ENCODE data around the gene CLDN8.

CLDN8 gene

DNA sequence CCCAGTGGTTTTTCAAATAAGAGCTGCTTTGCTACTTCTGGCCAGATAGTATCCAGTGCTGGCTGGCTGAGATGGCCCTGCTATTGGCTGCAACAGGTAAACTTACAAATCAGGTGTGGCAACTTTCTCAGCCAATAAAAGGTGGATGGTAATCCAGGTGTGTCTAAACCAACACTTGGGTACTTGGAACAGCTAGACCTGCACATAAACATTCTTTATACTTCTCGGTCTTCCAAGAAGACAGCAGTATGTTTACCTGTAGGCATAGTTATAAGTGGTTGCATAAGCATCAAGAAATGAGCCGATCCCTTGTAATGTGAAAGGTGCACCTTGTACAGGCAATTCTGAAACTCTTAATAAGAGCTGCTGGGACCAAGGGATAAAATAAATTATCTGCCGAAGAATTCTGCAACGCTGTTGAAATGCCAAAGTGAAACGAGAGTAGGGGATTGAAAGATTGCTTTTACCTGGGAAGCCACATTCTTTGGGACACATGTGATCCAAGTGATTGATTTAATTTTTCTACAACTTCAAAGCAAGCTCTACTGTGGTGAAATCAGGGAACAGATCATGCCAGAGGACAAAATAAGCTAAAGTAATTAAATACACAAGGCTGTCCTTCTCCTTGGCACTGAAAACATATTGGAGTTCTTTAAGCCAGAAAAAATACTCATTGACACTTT is at the start of gene CLDN8:
Gene CLDN8, minus strand, starts transcription at position 57 of the 683 bp plus-strand sequence. CDS start 172 bp downstream, outside the sequence.
- DNase-seq (ENCODE audit: low read depth in 2 of 2): no peak

DNA sequence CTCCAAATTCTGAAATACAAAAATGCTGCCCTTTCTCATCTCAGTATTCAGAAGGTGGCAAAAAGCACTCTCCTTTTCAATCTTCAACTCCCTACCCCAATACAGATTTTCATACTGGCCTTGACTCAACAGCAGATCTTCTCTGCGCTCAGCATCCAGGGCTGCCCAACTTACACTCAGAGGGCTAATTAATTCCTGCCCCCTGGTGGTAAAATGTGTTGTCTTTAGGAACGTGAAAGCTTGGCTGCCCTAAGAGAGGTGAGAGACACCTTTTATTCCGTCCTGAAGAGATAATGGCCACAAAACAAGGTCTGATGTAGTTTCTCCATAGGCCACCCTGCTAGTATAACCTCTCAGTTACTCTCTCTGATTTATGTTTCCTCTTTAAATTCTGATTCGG is 41.9 kb upstream of the CLDN8 start:
- DNase-seq (ENCODE audit: low read depth in 2 of 2): no peak

DNA sequence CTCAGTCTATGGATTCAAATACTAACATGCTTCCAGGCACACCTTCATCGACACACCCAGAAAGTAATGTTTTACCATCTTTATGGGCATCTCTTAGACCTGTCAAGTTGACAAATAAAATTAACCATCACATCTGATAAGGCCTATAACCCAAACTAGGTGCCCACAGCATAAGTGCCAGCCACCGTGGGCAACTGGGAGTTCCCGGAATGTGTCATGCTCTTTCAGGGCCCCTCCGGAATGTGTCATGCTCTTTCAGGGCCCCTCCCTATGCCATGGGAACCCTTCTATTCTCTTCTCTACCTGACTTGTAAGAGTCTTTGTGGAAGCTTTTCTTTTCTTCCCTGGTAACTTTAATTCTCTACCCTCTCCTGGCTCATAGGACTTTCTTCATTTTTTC is 40.2 kb upstream of the CLDN8 start:
- no peak for DNase-seq (ENCODE audit: low read depth in 2 of 2)

DNA sequence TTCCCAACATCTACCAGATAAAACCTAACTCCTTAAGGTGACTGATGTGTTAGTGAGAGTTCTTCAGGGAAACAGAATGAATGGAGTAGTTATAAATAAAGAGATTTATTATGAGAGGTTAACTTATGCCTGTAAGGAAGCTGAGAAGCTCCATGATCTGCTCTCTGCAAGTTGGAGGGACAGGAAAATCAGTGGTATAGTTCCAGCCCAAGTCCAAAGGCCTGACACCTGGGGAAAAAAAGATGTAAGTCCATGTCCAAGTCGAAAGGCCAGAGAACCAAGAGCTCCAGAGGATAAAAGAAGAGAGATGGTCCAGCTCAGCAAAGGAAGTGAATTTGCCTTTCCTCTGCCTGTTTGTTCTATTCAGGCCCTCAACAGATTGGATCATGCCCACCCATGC is 39.8 kb upstream of the CLDN8 start:
- DNase-seq (ENCODE audit: low read depth in 2 of 2): no peak

DNA sequence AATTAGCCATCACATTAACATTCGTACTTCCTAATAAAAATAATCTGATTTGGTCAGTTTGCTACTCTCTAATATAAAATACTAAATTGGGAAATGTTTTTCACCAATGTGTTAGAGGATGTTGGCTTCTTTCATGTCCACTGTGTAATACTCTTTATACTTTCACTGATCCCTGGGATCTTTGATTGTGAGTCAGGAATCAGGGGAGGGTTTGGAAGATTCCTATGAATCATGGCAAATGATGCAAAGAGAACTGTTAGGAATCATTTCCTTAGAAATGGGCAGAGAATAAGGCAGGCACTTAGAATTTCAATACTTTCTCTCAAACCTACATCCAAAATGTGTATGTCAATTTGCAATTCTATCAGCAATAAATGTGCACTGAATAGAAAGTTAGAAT is 35.9 kb upstream of the CLDN8 start:
- DNase-seq (ENCODE audit: low read depth in 2 of 2): no peak

DNA sequence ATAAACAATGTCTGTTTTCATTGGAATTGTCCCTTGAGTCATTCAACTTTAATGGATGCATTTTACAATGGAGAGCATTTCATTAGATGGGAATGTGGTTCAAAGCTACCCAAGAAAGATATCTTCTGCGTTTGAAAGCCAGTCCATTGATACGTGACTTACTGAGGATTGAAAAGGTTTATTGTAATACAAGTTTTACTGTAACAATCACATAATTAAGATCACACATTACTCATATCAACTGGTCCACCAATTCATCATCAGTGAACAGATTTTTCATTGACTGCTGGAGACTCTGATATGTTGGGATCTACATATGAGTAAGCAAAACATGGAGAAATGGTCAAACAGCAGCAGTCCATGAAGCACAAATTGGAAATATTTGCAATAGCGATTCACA is 34.0 kb upstream of the CLDN8 start:
- no peak for DNase-seq (ENCODE audit: low read depth in 2 of 2)

DNA sequence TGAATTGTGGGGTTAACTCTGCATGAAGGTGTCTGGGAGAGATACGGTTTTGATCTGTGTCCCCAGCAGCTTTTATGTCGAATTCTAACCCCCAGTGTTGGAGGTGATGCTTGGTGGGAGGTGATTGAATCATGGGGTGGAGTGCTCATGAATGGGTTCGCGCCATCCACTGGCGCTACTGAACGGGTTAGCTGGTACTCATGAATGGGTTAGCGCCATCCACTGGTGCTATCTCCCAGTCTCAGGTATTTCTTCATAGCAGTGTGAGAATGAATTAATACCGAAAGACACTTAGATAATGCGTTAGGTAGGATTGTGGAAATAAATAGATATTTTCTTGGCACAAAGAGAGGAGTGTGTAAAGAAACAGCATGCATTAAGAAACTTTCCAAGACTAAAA is 32.9 kb upstream of the CLDN8 start:
- DNase-seq (ENCODE audit: low read depth in 2 of 2): no peak

DNA sequence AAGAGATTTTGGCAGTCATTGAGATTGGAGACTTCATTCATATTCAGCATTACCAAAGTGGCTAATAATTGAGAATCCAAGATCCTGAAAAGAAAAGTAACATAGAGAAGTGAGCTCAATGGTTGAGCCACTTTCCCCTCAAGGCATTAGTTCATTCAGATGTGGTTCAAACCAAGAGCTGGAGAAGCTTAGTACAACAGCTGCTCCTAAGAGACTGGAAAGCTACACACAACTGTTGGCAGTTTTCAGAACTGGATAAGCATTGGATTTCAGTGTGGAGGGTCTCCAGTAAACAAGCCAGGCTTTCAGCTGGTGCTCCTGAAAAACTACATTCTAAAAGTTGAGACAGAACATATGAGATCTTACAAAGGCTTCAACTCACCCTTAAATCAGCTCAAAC is 29.2 kb upstream of the CLDN8 start:
- DNase-seq (ENCODE audit: low read depth in 2 of 2): no peak

DNA sequence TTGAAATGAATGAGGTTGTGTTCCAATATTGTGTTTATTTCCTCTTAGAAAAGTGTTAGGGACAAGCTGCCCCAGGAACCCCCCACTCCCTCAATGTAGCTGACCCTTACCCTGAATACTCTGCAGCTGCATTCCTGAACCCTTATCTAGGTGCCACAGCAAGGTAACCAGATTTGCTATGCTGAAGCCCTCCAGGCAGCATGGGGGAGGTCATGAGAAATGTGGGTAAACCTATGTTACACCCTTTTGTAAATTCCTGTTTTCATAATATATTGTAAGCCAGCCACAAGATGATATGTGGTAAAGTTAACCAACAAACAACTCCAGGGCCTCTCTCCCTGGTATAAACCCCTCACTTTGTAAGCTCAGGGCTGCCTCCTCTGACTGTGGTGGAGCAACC is 27.8 kb upstream of the CLDN8 start:
- DNase-seq (ENCODE audit: low read depth in 2 of 2): no peak

DNA sequence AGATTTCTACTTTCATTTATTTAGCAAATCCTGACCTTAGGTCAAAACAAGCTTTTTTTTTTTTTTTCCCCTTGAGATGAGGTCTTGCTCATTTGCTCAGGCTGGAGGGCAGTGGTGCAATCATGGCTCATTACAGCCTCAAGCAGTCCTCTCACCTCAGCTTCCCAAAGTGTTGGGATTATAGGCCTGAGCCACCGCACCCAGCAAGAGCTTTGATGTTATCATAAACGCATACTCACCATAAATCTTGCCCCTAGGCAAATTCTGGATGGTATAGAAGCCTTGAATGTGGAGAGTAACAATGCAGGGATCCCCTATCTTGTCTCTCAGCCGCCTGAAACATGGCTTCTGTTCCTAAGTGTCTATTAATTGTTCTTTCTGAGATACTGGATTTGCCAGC is 24.8 kb upstream of the CLDN8 start:
- DNase-seq (ENCODE audit: low read depth in 2 of 2): no peak

DNA sequence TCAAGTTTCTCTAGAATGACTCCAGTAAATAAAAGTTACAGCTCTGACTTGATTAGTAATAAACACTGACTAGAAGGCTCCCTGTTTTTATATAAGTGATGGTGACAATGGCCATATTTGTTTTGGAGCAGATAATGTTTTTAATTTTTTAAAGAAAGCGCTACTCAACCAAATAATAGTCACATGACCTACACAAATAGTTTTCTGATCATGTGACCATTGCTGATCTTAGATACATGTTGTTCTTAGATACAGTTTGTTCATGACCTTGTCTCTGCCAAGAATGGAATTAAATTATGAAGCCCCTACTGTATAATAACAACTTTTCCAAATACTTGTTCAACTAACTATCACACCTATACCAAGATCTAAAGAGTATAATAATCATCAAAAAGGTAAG is 22.3 kb upstream of the CLDN8 start:
- DNase-seq (ENCODE audit: low read depth in 2 of 2): no peak

DNA sequence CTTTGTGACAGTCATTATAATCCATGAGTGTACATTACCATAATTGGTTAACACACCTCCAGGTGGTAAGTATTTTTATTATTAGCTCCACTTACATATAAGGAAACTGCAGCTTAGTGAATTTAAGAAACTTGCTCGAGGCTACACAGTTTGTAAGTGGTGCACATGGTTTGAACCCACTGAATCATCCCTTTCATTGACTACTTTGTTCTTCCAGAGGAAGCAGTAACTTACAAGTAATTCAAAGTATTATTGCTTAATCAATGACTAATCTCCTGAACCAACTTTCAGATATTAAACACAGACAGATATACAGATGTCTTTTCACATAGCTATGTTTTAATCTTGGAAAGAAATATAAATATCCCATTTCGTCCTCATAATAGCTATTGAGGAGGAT is 18.7 kb upstream of the CLDN8 start:
- no peak for DNase-seq (ENCODE audit: low read depth in 2 of 2)

DNA sequence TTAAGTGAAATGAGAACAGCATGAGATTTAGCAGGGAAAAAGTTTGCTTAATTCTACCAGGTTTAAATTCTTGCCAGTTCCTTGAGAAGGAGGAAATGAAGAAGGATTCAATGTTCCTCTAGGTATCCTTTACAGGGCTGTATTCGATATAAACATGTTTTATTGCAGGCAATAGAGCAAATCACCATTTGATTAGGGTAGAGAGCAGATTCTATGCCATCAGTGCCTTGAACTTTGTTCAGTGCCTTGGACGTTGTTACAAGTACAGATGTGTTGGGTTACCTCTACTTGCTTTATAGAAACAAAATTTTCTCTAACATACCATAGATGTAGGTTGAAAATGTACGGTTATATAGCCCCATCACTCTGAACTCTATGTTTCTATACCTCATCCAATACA is 18.2 kb upstream of the CLDN8 start:
- DNase-seq (ENCODE audit: low read depth in 2 of 2): no peak

DNA sequence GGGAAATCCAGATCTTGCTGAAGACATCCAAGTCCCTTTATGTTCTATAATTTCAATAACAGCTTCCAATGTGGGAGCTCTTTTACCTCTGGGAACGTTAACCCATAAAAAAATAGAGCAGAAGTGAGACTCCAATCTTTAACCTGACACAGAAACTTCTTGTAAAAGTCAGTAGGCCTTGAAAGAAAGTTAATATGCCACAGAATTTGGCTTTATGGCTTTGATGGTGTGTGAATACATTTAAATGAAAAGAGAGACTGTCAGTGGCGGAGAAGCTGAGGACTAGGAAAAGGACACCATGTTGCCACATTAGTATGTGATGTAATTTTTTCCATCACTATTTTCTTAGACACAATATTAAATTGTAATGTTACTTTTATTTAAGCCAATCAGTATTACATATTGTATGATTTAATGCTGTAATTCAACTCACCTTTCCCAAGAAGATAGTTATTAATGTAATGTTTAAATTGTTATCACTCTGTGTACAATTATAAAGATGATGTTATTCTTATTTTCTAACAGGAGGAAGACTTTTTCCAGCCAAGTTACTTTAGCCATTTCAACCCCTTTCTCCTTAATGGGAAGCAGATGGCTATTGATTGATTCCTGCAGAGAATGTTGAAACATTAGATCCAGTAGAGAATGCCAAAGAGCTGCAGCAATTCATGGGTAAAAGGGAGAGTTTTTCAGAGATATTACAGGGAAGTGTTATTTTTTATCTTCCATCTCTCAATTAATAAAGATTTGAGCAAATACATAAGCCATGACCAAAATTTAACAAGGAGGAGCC is 17.5 kb upstream of the CLDN8 start:
- DNase-seq (ENCODE audit: low read depth in 2 of 2): no peak

DNA sequence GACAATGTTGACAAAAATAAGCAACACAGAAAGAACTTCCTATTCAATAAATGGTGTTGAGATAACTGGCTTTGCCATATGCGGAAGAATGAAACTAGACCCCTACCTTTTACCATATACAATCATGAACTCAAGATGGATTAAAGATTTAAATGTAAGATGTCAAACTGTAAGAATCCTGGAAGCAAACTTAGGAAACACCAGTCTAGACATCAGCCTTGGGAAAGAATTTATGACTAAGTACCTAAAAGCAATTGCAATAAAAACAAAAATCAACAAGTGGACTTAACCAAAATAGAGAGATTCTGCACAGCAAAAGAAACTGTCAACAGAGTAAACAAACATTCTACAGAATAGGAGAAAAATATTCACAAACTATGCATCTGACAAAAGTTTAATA is 16.1 kb upstream of the CLDN8 start:
- DNase-seq (ENCODE audit: low read depth in 2 of 2): no peak

DNA sequence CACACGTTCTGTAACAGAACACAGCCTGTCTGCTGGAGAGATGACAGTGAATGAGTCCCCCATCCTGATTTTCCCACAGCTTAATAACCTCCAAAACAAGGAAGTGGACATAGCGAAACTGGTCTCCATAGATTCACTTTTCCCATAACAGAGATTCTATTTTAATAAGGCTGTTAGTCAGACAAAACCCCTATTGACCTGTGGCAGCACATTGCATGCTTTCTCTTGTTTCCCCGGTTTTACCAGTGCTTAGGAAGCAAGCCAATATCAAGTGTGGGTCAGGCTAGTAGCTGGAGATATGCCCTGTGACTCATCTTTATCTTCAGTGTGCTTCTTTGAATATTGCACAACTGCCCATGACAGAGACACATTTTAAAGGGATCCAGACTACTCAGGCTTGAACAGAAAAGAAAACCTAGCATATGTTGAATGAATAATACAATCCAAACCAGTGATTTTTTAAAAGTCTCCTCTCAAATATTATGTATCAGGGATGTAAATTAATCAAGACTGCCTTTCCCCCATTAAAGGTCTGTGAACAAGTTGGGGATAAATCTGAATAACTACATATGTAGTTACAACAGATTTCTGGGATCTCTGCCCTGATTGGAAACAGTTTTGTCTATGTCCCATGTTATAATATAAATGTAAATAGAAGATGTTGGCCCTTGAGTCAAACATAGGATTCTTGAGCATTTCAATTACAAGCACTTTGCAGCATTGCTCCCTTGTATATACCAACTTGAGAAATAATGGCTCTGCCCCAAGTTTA is 11.9 kb upstream of the CLDN8 start:
- no peak for DNase-seq (ENCODE audit: low read depth in 2 of 2)

DNA sequence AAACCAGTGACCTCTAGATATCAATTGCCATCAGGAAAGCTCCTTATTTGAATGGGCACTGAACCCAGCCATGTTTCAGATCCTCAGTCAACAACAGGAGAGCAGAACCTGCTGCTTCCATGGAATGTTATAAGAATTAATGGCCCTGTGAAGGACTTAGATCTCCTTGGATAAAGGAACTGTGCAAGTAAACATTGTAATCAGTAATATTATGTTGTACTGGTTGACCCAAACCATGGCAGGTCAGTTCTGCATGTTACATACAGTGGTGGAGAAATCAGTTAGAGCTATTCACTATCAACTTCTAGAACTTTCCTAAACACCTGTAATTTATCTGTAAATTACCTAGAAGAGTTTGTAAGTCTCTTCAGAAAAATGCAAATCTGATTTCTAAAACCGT is 11.2 kb upstream of the CLDN8 start:
- no peak for DNase-seq (ENCODE audit: low read depth in 2 of 2)

DNA sequence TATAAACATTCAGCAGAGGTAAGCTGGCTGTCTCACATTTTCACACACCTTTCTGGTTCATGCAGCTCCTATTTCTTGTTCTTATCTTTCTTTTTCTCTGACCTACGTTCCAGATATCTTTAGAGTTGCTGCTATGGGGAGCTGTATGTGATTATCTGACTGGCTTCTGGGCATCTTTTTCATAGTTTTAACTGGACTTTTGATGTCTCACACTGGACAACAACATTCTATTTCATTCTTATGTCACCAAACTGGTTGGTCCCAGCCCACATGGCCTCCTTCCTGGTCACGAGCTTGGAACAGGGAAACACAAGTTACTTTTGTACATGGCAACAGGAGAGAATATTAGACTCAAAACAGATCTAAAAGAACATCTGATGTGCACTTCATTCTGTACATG is 7.7 kb upstream of the CLDN8 start:
- no peak for DNase-seq (ENCODE audit: low read depth in 2 of 2)

DNA sequence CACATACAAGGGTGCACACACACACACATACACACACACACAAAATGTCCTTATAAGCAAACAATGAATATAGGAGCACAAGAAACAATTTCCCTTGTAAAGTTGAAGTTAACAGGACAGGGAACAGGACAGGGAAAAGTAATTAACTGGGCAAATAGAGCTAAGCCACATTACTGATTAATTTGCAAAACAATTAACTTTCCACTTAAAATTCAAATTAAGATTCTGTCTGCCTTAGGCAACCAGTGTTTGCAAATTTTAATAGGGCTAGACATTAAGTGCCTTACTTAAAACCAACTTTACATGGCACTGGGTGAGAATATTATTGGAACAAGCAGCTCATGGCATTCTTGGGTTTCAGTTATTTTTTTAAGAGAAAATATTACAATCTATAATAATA is 6.8 kb upstream of the CLDN8 start:
- DNase-seq (ENCODE audit: low read depth in 2 of 2): no peak

DNA sequence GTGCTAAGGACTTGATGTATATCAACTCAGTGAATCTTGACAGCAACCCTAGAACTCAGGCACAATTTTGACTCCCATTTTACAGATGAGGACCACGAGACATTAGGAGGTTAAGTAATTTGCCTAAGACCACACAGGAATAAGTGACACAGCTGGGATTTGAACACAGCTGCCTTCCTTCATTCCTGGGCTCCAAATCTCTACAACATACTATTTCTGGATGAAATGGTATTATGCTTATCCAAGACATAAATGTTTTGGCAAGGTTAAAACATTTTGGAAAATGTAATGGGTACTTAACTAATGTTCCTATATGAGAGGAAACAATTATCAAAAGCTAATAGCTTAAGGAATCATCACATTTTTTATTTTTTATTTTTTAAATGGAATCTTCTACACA is 4.8 kb downstream of the CLDN8 start:
- DNase-seq (ENCODE audit: low read depth in 2 of 2): no peak

DNA sequence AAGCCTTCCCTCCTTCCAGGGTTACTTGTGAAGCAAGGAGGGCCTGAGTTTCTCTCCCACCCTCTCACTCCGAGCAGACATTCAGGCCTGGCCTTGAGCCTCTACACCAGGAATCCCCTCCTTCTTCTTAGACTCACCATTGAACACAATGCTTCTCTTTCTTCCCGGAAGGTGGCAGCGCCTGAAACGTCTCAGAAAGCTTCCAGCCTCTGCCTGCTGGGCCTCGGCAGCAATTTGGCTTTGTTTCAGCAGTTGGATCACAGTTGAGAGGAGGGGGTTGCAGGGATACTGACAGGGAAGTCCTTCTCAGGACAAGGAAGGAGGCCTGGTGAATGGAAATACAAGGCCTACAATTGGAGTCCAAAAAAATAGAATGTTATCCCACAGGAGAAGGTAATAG is 6.3 kb downstream of the CLDN8 start:
- DNase-seq (ENCODE audit: low read depth in 2 of 2): no peak

DNA sequence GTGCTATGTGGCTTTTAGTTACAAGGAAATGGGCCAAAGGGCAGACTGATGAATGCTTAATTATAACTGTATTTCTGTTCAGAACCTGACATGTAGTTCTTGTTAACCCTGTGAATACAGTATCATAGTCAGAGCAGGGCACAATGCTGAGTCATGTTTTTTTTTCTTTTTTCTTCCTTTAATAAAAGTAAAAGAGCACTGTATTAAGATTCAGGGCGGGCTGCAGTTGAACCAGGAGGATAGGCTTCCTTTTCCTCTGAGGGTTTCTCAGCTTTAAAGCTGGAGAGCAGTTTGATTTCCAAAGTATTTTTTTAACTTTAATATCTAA is 8.7 kb downstream of the CLDN8 start:
- DNase-seq (ENCODE audit: low read depth in 2 of 2): no peak
